Left kidney (tissue), 2 donors: ENCODE measurements around the gene NAA15. TPM values are rescaled to one million over a fixed set of nuclear protein-coding genes. Genes with fewer than 3 reads are reported as not detected.
"Not testable (repeated sequence)": the region's sequence is repeated elsewhere in the genome, so short reads cannot be mapped to it uniquely, and the experiment has no call there.

ENCODE experiments used
- DNase-seq: peaks from one replicate; pipeline ENCODE4 v3.0.0-alpha.2; 2013
- polyA plus RNA-seq: library from polyadenylated mRNA; unstranded; fragments of 120-200 nt; gene quantifications from one replicate; pipeline ENCODE4 v1.2.1, GENCODE V29; 2013; ENCODE audit not compliant: insufficient read length

NAA15 gene
- polyA plus RNA-seq, 1 donor: 39.0 TPM

- DNase-seq: no peak
Observed at GRCh38 chr4:139361301-139361700, 60.0 kb downstream of the NAA15 start.

GRCh38 chr4:139367421-139368090, 66.3 kb downstream of the NAA15 start:
- no peak for DNase-seq

DNA sequence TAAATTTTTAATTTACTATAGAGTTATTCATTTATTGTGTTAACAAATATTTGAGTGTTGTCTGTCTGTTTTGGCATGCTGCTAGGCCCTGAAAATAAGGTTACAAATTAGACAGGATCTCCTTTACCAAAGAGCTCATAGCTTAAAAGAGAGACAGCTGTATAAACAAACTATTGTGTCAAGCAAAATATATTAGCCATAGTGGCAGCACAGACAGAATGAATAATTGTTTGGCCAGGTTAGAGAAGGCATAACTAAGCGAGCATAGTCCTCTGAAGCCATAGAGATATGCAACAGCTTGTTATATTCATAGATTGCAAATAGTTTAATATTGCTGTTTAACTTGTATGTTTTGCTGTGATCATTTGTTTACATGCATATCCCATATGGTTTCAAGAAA, 67.7 kb downstream of the NAA15 start:
- DNase-seq: peak; percentile 10

GRCh38 chr4:139374251-139374650, 72.9 kb downstream of the NAA15 start:
- no peak for DNase-seq

- no peak for DNase-seq
Observed at GRCh38 chr4:139386421-139386820, 85.1 kb downstream of the NAA15 start.

DNA sequence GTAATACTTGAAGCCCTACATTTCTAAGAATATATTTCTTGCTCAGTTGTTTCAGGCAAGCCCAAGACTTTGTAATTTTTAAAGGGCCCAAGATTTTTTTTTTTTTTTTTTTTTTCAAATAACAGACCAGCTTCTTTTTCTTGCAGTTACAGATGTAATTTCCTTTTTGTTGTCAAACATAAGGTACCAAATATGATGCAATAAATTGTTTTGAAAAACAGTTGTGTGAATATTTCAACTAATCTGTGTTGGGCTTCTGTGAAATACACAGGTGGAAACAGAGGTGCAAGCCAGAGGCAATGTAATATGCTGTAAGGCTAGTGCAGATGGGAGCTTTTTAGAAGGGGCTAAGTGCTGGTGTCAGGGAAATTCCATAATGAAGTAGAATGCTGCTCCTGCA, 87.8 kb downstream of the NAA15 start:
- DNase-seq: no peak

DNA sequence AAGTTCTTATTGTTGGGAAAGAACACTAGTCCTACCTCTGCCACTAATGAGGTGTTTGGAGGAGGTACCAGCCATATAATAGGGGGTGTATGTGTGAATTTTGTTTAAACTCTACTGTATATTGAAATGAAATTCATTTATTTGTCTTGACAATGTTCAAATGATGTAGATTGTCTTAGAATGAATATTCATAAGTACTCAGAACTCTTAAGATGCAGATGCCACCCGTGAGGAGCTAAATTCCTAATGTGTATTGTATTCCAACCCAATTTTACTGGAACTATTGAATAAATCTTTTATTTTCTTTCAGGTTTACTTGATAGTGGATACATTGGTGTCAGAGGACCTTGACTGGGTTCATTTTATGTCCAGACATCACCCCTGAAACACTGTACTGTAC, 88.7 kb downstream of the NAA15 start:
- no peak for DNase-seq

GRCh38 chr4:139391731-139392130, 90.4 kb downstream of the NAA15 start:
- no peak for DNase-seq

GRCh38 chr4:139392797-139393196, 91.5 kb downstream of the NAA15 start:
- DNase-seq: no peak

DNA sequence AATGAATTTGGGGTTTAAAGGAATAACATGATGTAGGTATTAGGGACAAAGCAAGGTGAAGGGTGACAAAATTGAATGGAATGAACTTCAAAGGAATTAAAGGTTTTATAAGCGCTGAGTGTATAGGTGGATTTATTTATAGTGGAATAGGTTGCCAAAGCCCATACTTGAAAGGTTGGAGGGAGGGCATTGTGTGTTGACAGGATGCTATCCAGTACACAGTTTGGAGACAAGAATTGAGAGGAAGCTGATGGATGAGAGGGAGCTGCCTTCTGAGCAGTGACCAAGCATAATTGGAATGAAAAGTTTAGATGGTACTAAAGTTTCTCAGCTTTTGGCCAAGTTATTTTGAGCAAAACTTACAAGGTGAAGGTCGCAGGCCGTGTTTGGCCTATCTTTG, 100.1 kb downstream of the NAA15 start:
- no peak for DNase-seq

DNA sequence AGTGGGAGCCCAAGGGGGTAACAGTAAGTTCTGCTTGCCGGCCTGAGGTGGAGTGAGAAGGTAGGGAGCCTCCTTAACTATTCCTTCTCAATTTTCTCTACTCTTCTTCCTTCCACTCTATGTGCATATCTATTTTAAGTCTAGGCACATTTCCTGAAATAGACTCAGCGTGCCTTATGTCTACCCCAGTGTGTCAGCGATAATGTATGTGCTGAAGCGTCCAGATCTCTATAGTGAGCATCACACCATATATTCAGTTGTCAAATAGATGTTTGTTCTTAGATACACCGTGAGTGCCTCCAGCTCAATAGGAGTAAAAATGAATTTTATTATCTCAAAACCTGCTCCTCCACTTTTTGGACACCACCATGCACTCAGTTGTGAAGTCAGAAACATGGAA, 101.1 kb downstream of the NAA15 start:
- no peak for DNase-seq

DNA sequence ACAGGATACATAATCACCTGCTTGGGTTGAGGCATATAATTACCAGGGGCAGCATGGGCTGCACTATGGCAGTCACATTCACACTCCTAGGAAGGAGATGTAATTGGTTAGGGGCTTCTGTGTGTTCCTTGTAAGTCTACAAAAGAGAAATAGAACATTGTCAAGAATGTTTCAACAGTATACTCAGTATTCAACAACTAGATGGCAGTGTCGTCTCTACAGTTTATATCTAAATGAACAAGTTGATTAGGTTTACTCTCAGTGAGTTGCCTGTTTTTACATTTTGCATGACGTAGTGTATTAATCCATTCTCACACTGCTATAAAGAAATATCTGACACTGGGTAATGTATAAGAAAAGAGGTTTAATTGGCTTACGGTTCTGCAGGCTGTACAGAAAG, 102.2 kb downstream of the NAA15 start:
- no peak for DNase-seq

GRCh38 chr4:139410312-139410711, 109.0 kb downstream of the NAA15 start:
- no peak for DNase-seq

DNA sequence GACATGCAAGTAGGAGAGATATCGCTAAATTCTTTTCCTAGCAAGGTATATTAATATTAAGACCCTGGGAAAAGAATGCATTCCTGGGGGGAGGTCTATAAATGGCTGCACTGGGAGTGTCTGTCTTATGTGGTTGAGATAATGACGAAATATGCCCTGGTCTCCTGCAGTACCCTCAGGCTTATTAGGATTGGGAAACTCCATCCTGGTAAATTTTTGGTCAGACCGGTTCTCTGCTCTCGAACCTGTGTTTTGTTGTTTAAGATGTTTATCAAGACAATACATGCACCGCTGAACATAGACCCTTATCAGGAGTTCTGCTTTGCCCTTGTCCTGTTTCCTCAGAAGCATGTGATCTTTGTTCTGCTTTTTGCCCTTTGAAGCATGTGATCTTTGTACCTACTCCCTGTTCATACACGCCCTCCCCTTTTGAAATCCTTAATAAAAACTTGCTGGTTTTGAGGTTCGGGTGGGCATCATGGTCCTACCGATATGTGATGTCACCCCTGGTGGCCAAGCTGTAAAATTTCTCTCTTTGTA, 113.4 kb downstream of the NAA15 start:
- not testable (repeated sequence) for DNase-seq

DNA sequence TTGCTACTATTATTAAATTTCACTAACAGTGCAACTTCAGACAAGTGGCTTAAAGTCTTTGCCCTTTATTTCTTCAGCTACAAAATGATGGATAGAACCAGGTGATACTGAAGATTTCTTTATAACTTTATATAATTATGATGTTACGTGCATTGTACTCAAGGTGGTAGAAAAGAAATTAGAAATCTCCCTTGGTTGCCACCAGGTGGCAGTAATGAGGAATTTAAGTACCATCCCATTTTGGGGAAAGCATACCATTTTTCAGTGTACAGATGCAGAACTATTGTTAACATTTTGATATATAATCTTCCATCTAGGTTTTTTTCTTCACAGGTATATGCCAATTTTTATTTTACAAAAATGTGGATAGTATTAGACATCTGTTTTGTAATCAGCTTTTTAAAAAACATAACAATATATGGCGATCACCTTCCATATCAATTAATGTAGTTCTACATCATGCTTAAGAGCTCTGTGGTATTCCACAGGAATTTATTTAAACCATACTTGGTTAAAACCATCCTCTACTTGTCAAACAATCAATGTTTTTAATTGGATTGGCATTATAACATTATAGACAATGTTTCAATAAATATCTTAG, 114.9 kb downstream of the NAA15 start:
- peak; percentile 8 for DNase-seq

GRCh38 chr4:139419388-139419914, 118.1 kb downstream of the NAA15 start:
- peak; percentile 18 for DNase-seq

- no peak for DNase-seq
Observed at GRCh38 chr4:139420652-139421051, 119.3 kb downstream of the NAA15 start.

DNA sequence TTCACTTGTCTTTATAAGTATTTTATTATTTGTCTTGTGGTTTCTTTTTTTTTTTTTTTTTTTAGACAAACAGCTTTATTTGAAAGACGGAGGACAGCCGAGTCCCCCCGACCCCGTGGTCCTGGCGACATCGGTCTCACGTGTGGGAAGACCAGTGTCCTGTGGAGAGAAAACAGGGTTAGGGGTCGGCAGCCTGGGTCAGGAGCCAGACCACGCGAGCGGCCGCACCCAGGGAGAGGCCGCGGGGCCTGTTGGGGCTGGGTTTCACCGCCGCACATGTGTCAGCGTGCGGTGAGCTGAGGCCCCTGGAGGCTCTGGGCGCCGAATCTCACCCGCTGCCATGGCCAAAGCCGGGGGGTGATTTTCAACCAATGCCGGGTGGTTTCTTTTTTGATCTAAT, 134.8 kb downstream of the NAA15 start:
- no peak for DNase-seq

- DNase-seq: no peak
Observed at GRCh38 chr4:139438141-139438540, 136.8 kb downstream of the NAA15 start.

- DNase-seq: no peak
Observed at GRCh38 chr4:139441029-139441428, 139.7 kb downstream of the NAA15 start.

DNA sequence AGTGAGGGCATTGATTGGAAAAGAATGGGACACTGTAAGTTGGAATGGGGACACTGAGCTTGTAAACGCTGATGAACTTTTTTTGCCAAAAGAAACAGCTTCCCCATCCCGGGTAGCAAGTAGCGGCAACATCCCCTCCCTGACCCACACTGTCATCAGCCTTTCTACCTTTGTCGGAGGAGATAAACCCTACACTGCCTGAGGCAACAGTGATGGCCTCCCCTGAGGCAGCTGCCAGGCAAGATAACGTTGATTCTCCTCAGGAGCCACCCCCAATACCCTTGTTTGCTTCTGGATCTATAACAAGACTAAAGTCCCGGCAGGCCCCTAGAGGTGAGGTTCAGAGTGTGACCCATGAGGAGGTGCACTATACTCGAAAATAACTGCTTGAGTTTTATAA, 142.4 kb downstream of the NAA15 start:
- DNase-seq: no peak

DNA sequence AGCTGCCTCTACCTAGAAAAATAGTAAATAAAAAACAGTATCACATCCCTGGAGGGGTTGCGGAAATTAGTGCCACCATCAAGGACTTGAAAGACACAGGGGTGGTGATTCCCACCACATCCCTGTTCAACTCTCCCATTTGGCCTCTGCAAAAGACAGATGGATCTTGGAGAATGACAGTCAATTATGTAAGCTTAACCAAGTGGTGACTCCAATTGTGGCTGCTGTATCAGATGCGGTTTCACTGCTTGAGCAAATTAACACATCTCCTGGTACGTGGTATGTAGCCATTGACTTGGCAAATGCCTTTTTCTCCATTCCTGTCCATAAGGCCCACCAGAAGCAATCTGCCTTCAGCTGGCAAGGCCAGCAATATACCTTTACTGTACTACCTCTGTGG, 143.6 kb downstream of the NAA15 start:
- not testable (repeated sequence) for DNase-seq

DNA sequence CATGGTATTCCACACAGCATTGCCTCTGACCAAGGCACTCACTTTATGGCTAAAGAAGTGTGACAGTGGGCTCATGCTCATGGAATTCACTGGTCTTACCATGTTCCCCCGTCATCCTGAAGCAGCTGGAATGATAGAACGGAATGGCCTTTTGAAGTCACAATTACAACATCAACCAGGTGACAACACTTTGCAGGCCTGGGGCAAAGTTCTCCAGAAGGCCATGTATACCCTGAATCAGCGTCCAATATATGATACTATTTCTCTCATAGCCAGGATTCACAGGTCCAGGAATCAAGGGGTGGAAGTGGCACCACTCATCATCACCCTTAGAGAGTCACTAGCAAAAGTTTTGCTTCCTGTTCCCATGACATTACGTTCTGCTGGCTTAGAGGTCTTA, 145.8 kb downstream of the NAA15 start:
- not testable (repeated sequence) for DNase-seq

DNA sequence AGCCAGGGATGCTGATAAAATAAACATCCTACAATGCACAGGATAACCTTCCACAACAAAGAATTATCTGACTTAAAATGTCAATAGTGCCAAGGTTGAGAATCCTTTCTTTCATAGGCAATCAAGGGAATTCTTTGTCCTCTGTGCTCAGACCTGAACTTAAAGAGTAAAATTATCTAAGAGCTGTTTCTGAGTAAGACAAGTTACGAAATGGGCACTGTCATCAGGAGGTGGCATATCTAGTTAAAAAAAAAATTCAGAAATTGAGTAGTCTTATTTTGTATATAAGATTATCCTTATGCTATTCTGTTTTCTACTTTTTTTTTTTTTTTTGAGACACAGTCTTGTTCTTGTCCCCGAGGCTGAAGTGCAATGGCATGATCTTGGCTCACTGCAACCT, 149.3 kb downstream of the NAA15 start:
- DNase-seq: no peak
